Esophagus (tissue), 2 donors: Measurements from ENCODE around the gene PRKCH. TPM values are rescaled to one million over a fixed set of nuclear protein-coding genes. Genes with fewer than 3 reads are reported as not detected.

Experiments used
- H3K27ac ChIP-seq, 2 donors: one replicate each; pipeline ENCODE4 v1.5.1; 2013; ENCODE audit warnings: low read depth in 2 of 2, mild to moderate bottlenecking in 2 of 2, inconsistent platforms in 1 of 2, low read length in 1 of 2, moderate library complexity in 1 of 2
- H3K27me3 ChIP-seq, 2 donors: one replicate each; pipeline ENCODE4 v1.6.1; 2013; ENCODE audit warnings: low read length in 2 of 2, control low read depth in 1 of 2, mild to moderate bottlenecking in 1 of 2; ENCODE audit not compliant: insufficient read depth in 2 of 2, control insufficient read depth in 1 of 2
- H3K36me3 ChIP-seq, 2 donors: one replicate each; pipeline ENCODE4 v1.6.1; 2013; ENCODE audit warnings: low read length in 1 of 2; ENCODE audit not compliant: control insufficient read depth in 2 of 2, insufficient read depth in 2 of 2
- H3K4me1 ChIP-seq, 2 donors: one replicate each; pipeline ENCODE4 v1.6.1; 2013; ENCODE audit warnings: low read length in 1 of 2; ENCODE audit not compliant: control insufficient read depth in 2 of 2, insufficient read depth in 2 of 2
- H3K4me3 ChIP-seq, 2 donors: one replicate each; pipeline ENCODE4 v1.5.1; 2013; ENCODE audit warnings: low read length in 2 of 2, mild to moderate bottlenecking in 2 of 2, low read depth in 1 of 2, moderate library complexity in 1 of 2
- H3K9me3 ChIP-seq, 2 donors: one replicate each; pipeline ENCODE4 v1.6.1; 2013; ENCODE audit warnings: mild to moderate bottlenecking in 2 of 2, low read depth in 1 of 2, low read length in 1 of 2, moderate library complexity in 1 of 2; ENCODE audit not compliant: control insufficient read depth in 2 of 2, insufficient read depth in 1 of 2
- WGBS, 2 donors: extraction: QIAGEN DNeasy Blood & Tissue Kit; methylation state at CpG; one replicate each; pipeline ENCODE4 v1.1.7; 2013; 5-methylcytosine and 5-hydroxymethylcytosine counted together
- polyA plus RNA-seq, 2 donors: library from polyadenylated mRNA; stranded (reverse); fragments of 200-250 nt; gene quantifications; one replicate each; pipeline ENCODE4 v1.2.3, GENCODE V29; 2013
- donor health status: healthy with polysubstance abuse.
- donor health status: Bipolar disorder and iron deficiency.

Gene PRKCH
- polyA plus RNA-seq, 2 donors, result 17.3 to 17.6 TPM

DNA sequence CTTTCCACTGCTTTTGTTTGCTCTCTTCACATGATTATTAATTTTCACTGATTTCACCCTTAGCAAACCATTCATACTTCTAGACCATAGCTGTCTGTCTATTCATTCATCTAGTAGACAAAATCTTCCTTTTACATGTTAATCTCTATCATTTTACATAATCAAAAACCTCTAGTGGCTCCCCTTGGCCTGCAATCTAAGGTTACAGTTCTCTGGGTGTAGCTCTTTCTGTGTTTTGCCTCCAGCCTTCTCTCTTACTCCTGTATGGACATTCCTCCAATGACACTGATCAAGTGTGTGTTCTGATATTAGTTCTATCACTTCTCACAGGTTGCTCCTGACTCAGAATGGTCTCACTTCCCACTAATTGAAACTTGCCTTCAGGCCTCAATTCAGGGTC, 56.4 kb downstream of the PRKCH start:
- H3K4me3 ChIP-seq, result no peak overlapping the region
- peaks cover 5 to 9% of the 10 kb centered on the region in 2 donors for H3K4me1 ChIP-seq
- no peaks in the 10 kb centered on the region for H3K27me3 ChIP-seq
- H3K27ac ChIP-seq, result no peak overlapping the region
- no peaks in the 10 kb centered on the region for H3K36me3 ChIP-seq
- H3K9me3 ChIP-seq, result peaks cover 4 to 7% of the 10 kb centered on the region in 2 donors

DNA sequence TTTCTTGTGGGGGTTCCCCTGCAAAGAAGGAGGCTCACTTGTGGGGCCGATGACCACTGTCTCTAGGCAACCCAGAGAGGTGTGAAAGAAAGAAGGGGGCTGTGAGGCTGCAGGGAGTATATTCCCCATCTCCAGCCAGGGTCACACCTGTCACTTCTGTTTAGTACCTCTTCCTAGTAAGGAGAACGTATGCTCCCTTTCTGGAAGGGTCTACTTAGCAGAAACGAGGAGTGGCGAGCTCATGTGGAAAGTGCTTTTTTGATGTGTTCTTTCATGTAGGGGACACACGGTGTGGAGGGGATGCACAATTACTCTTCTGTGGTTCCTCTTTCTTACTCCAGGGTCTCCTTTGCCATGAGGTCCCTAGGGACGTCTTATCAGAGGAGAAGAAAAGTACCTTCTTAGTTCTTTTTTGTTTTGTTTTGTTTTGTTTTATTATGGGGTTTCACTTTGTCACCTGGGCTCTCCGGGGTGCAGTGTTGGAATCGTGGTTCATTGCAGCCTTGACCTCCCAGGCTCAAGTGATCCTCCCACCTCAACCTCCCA, 58.3 kb downstream of the PRKCH start:
- Histone ChIP-seq H3K4me3 (no peak overlapping the region), H3K4me1 (peaks cover 5 to 12% of the 10 kb centered on the region in 2 donors), H3K27me3 (no peaks in the 10 kb centered on the region), H3K36me3 (no peaks in the 10 kb centered on the region), H3K9me3 (no peaks in the 10 kb centered on the region), H3K27ac (no peak overlapping the region)
- 82 to 84% methylated on average over 8 of the region's 8 CpGs for WGBS, 2 donors

DNA sequence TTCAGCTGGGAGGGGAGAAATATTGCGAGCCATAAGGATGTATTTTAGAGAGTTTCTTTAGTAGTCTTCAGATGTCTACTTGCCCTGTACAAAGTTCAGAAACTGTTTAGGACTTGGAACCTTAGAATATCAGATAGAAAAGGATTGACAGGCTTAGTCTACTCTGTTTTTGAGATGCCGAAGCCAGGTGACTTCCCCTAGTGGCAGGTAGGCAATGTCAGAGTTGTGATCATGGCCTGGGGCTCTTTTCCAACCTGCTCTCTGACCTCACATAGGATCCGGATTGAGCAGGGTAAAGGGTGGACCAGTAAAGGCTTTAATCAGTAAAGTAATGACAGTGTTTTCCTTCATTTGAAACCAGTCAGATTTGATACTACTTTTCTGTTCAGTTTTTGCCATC, 59.6 kb downstream of the PRKCH start:
- Histone ChIP-seq H3K27me3 (no peaks in the 10 kb centered on the region), H3K36me3 (no peaks in the 10 kb centered on the region), H3K27ac (no peak overlapping the region), H3K4me3 (no peak overlapping the region), H3K4me1 (peaks cover 5 to 12% of the 10 kb centered on the region in 2 donors), H3K9me3 (no peaks in the 10 kb centered on the region)
- WGBS, 2 donors, result 61 to 62% methylated on average over 3 of the region's 3 CpGs

DNA sequence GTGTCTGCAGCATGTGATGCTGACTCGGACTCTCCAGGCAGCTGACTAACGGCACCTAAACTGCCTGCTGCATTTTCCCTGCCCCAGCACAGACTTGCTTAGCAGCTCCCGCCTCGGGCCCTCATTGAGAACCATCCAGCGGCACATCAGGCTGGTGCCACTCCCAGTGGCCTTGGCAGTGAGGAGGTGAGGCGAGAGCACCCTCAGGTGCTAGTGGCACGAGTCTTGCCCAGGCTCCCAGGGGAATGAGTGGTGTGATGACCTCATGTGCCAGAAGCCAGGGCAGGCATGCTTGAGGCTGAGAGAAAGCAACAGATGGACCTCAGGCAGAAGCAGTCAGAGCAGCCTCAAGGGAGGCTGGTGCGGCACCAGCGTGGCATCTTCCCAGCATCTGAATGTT, 60.2 kb downstream of the PRKCH start:
- H3K9me3 ChIP-seq, result no peaks in the 10 kb centered on the region
- H3K4me3 ChIP-seq, result no peak overlapping the region
- H3K36me3 ChIP-seq, result no peaks in the 10 kb centered on the region
- WGBS, 2 donors, result 49% methylated on average over 9 of the region's 9 CpGs
- peak overlapping the region in 1 of 2 donors; percentile 78 for H3K27ac ChIP-seq
- H3K4me1 ChIP-seq, result peaks cover 5 to 16% of the 10 kb centered on the region in 2 donors
- H3K27me3 ChIP-seq, result no peaks in the 10 kb centered on the region

DNA sequence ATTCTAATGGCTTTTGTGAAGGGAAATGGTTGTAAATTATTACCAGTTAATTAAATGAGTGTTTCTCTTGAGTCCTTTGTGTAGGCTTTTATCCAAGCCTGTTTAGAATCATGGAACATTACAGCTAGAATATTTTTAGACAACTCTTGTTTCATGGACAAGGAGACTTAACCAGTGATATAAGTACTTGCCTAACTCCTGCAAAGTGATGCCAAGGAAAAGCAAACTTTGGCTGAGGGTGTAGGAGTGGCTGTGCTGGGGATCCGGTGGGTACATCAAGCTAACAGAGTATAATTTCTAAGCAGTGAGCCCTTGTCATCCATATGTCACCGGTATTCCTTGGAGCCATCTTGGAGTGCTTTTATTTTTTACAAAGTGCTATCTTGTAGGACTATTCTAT, 61.5 kb downstream of the PRKCH start:
- Histone ChIP-seq H3K4me1 (peaks cover 5 to 20% of the 10 kb centered on the region in 2 donors), H3K27ac (no peak overlapping the region), H3K4me3 (no peak overlapping the region), H3K27me3 (no peaks in the 10 kb centered on the region), H3K9me3 (no peaks in the 10 kb centered on the region), H3K36me3 (no peaks in the 10 kb centered on the region)
- WGBS, 2 donors, result 82 to 88% methylated on average over 2 of the region's 2 CpGs

DNA sequence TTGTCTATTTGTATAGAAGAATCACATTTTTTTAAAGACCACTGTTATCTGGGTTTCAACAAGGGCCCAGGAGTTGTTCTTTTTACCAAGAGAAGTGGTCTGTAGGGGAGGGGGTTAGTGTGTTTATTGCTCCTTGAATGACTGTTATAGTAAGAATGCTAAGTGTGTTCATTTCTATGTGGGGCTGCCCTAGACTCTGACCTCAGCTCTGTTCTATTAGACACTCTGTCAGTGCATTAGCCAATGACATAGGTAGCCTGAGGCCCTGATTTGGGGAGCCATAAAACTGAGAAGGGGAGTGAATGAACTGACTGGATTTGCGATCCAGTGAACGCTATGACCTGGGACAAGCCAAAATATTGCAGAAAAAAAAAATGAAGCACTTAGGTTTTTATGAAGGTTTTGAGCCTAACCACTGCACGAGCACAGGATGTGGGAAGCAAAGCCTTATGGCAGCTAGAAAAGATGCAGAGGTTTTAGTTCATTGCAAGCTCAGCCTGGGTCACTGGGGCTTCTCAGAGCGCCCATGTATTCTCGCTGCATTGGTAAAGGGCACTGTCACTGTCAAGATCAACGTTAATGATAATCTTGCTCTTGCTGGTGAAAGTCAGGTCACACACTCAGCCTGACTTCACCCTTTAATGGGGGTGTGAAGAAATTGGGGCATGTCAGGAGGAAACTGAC, 63.8 kb downstream of the PRKCH start:
- Histone ChIP-seq H3K27ac (no peak overlapping the region), H3K9me3 (no peaks in the 10 kb centered on the region), H3K27me3 (no peaks in the 10 kb centered on the region), H3K4me1 (peaks cover 5 to 24% of the 10 kb centered on the region in 2 donors), H3K4me3 (no peak overlapping the region), H3K36me3 (no peaks in the 10 kb centered on the region)
- WGBS, 2 donors, result 67% methylated on average over 6 of the region's 6 CpGs

DNA sequence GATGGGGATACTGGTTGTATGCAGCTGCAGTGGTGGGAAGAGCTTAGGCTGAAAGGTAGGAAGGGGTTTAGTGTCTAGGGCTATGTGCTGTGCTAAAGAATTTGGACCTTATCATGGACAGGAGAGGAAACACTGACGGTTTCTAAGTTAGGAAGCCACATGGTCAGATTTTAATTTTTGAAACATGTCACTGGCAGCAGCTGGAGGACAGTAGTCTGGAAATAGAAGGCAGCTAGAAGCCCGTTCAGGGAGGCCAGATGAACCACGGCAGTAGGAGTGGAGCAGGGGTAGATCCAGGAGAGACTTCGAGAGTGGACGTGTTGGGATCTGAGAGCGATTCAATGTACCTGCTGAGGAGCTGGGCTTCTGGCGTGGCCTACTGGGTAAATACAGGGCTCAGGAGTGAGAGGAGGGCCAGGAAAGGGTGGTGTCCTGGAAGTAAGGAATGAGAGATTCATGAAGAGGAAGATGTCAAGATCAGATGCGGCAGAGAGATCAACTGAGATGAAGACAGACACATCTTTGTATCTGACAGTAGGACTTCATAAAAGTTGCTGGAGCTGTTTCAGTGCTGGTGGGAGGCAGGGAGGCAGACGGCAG, 64.9 kb downstream of the PRKCH start:
- Histone ChIP-seq H3K27me3 (no peaks in the 10 kb centered on the region), H3K9me3 (no peaks in the 10 kb centered on the region), H3K36me3 (no peaks in the 10 kb centered on the region), H3K4me3 (no peak overlapping the region), H3K4me1 (peaks cover 5 to 24% of the 10 kb centered on the region in 2 donors), H3K27ac (no peak overlapping the region)
- WGBS, 2 donors, result 83 to 86% methylated on average over 9 of the region's 9 CpGs

DNA sequence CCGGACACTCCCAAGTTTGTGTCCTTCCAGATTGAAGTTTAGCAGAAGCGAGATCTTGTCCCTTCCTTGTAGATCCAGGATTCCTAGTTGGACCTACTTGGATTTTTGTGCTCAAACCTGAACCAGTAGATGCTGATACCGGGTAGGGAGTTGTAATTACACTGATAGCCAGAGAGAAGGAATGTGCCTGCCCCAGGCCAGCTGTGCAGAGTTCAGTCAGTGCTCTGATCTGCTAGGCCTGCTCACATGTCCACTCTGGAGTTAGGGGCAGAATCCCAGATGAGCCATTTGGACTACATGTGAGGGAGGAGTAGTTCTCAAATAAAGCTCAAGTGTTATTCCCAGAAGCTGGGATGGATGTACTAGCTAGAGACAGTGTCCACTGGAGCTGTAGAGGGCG, 65.7 kb downstream of the PRKCH start:
- Histone ChIP-seq H3K4me1 (peaks cover 0 to 16% of the 10 kb centered on the region in 2 donors), H3K27me3 (no peaks in the 10 kb centered on the region), H3K27ac (peak overlapping the region in 1 of 2 donors; percentile 55), H3K36me3 (no peaks in the 10 kb centered on the region), H3K9me3 (no peaks in the 10 kb centered on the region), H3K4me3 (no peak overlapping the region)
- 74 to 89% methylated on average over 4 of the region's 4 CpGs for WGBS, 2 donors

DNA sequence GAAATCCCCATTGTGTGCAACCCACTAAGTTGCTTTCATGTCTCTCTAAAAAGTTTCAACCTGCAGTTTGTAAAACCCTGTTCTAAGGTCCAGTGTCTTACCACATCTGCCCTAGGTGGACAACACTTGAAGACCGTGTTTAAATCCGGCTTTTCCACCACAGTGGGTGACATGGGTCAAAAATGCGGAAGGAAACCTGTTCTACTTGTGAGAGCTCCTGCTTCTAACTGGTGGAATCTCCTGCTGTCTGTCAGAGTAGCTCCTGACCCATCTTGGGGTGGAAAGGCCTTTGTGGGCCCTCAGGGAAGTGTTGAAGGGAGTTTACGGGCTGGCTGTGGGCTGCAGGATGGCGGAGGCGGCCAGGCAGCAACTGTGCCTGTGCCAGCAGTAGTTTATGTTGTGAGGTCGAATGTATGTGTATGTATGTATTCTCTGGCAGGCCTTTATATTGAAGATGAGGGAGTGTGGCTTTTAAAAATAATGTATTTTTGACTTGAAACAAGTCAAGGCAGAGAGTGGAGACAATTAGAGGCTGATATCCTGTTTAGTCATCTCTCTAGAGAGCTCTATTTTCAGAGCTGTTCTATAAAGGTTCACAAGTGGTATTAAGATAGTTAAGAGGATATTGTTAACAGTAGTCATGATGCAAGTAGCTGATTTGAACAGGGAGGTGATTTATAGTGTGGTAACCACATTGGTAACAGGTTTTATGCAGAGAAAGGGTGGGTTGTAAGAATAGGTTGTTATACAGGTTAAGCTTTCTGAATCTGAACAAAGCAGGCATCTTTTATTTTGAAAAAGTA, 67.0 kb downstream of the PRKCH start:
- Histone ChIP-seq H3K4me1 (peaks cover 0 to 14% of the 10 kb centered on the region in 2 donors), H3K9me3 (no peaks in the 10 kb centered on the region), H3K36me3 (no peaks in the 10 kb centered on the region), H3K27me3 (no peaks in the 10 kb centered on the region), H3K4me3 (no peak overlapping the region), H3K27ac (peak overlapping the region; percentile 91 to 97)
- 43 to 64% methylated on average over 7 of the region's 7 CpGs for WGBS, 2 donors
